Measurements from ENCODE around the gene MAPK8IP2. TPM values are rescaled to one million over a fixed set of nuclear protein-coding genes. Genes with fewer than 3 reads are reported as not detected.

The MAPK8IP2 gene
- total RNA-seq, 5 donors from 2014 or later (not counting 1 experiment from before 2014, with no cell fraction given), result 0.13 to 0.55 (median 0.39) TPM

DNA sequence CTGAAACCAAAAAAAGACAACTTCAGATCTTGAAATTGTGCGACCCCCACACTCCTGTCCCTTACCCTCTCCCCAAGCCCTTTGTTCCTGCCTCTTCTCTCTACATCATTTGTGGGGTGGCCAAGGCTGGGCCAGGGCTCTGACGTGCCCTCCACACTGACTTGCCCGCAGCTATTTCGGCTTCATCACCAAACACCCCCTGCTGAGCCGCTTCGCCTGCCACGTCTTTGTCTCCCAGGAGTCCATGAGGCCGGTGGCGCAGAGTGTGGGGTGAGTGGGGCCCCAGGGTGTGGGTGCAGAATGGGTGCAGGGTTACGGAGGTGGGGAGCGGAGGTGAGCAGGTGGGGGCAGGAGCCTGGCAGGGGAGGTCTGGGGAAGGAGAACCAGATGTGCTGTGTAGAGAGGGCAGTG is 9.5 kb downstream of the MAPK8IP2 start:
- Mint-ChIP-seq H3K27ac (no peak overlapping the region), H3K9me3 (no peaks in the 10 kb centered on the region), H3K4me3 (no peak overlapping the region), H3K27me3 (peaks cover 25 to 50% of the 10 kb centered on the region in 2 donors), H3K36me3 (no peaks in the 10 kb centered on the region), H3K4me1 (peaks cover 4 to 7% (median 6%) of the 10 kb centered on the region in 3 donors)
- Histone ChIP-seq H3K27ac (ENCODE audit: low read length) (no peak overlapping the region), H3K9me3 (no peaks in the 10 kb centered on the region), H3K4me3 (ENCODE audit: control insufficient read depth in 1 of 2, extremely low read depth in 1 of 2, low read length in 1 of 2) (no peak overlapping the region), H3K4me1 (ENCODE audit: control insufficient read depth in 1 of 2, extremely low read depth in 1 of 2, insufficient read depth in 2 of 2, low read length in 2 of 2) (no peaks in the 10 kb centered on the region), H3K36me3 (ENCODE audit: control insufficient read depth in 2 of 2, extremely low read depth in 1 of 2, insufficient read depth in 1 of 2, low read length in 1 of 2) (no peaks in the 10 kb centered on the region), H3K27me3 (replicated peaks in 1 of 2; ENCODE audit: control insufficient read depth in 2 of 2, extremely low read depth in 1 of 2, insufficient read depth in 2 of 2, low read length in 1 of 2) (peaks cover 0 to 65% of the 10 kb centered on the region in 2 experiments)
- ChIA-PET POLR2A (no interaction called here), CTCF (interaction anchor here in 1 of 2 donors (0.7 kb wide), 1 partner anchor 280 kb away, joined by 3 read pairs; no protein-coding TSS in a partner anchor)
- WGBS (ENCODE audit: insufficient coverage), result 79% methylated on average over 11 of the region's 11 CpGs
- DNase-seq (no peak), ATAC-seq (replicated peaks in 1 of 4) (no peak)

DNA sequence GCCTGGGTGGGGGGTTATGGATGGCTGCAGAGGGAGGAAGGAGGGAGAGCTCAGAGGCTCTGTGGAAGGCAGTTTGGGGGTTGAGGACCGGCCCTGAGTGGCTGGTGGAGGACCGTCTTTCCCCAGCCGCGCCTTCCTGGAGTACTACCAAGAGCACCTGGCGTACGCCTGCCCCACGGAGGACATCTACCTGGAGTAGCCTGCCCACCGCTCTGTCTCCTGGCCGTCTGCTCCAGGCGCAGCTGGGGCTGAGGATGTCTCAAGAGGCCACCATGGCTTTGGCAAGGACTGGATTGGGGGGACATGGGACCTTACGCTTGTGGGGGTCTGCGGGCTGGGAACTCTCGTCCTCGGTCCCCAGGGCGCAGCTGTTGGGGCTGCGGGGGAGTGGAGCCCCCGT is 10.0 kb downstream of the MAPK8IP2 start:
- Histone ChIP-seq H3K27me3 (replicated peaks in 1 of 2; ENCODE audit: control insufficient read depth in 2 of 2, extremely low read depth in 1 of 2, insufficient read depth in 2 of 2, low read length in 1 of 2) (peaks cover 0 to 60% of the 10 kb centered on the region in 2 experiments), H3K36me3 (ENCODE audit: control insufficient read depth in 2 of 2, extremely low read depth in 1 of 2, insufficient read depth in 1 of 2, low read length in 1 of 2) (no peaks in the 10 kb centered on the region), H3K9me3 (no peaks in the 10 kb centered on the region), H3K27ac (ENCODE audit: low read length) (no peak overlapping the region), H3K4me3 (ENCODE audit: control insufficient read depth in 1 of 2, extremely low read depth in 1 of 2, low read length in 1 of 2) (no peak overlapping the region), H3K4me1 (ENCODE audit: control insufficient read depth in 1 of 2, extremely low read depth in 1 of 2, insufficient read depth in 2 of 2, low read length in 2 of 2) (no peaks in the 10 kb centered on the region)
- POLR2A ChIA-PET, result no interaction called here
- peaks cover 4 to 7% (median 6%) of the 10 kb centered on the region in 3 donors for H3K4me1 Mint-ChIP-seq
- H3K9me3 Mint-ChIP-seq, result no peaks in the 10 kb centered on the region
- WGBS (ENCODE audit: insufficient coverage), result 91% methylated on average over 8 of the region's 17 CpGs
- CTCF ChIA-PET, result no interaction called here
- no peak overlapping the region for H3K4me3 Mint-ChIP-seq
- DNase-seq (no peak), ATAC-seq (replicated peaks in 1 of 4) (no peak)
- H3K27me3 Mint-ChIP-seq, result peaks cover 25 to 45% of the 10 kb centered on the region in 2 donors
- H3K36me3 Mint-ChIP-seq, result no peaks in the 10 kb centered on the region
- H3K27ac Mint-ChIP-seq, result no peak overlapping the region

DNA sequence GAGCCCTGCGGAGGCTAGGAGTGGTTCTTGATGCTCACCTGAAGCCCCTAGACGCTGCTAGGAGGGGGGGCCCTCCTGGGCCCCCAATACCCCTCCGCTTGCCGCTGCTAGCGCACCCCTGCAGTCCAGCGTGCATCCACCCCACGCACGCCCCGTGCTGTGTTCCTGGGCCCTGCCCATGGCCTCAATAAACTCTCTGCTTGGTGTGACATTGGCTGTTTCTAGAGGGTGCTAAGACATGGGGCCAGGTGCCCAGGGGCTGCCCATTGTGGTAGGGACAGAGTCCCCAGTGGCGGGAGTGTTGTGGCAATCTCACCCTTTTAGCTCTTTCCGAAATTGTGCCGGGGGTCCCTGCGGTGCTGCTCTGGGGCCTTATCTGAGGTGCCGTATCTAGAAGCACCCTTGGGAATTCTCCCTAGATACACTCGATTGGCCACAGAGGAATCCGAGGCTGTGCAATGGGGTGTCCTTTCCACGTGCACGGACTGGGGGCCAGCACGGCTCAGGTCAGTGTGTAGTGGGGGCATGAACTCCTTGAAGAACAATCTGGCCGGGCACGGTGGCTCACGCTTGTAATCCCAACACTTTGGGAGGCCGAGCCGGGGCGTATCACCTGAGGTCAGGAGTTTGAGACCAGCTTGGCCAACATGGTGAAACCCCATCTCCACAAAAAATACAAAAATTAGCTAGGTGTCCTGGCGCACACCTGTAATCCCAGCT is 10.9 kb downstream of the MAPK8IP2 start:
- H3K4me1 ChIP-seq (ENCODE audit: control insufficient read depth in 1 of 2, extremely low read depth in 1 of 2, insufficient read depth in 2 of 2, low read length in 2 of 2), result no peaks in the 10 kb centered on the region
- POLR2A ChIA-PET, result no interaction called here
- no peak overlapping the region for H3K27ac Mint-ChIP-seq
- no peaks in the 10 kb centered on the region for H3K36me3 ChIP-seq (ENCODE audit: control insufficient read depth in 2 of 2, extremely low read depth in 1 of 2, insufficient read depth in 1 of 2, low read length in 1 of 2)
- WGBS (ENCODE audit: insufficient coverage), result 86% methylated on average over 23 of the region's 26 CpGs
- no peak overlapping the region for H3K27ac ChIP-seq (ENCODE audit: low read length)
- H3K27me3 ChIP-seq (replicated peaks in 1 of 2; ENCODE audit: control insufficient read depth in 2 of 2, extremely low read depth in 1 of 2, insufficient read depth in 2 of 2, low read length in 1 of 2), result peaks cover 0 to 51% of the 10 kb centered on the region in 2 experiments
- no peaks in the 10 kb centered on the region for H3K36me3 Mint-ChIP-seq
- no peak overlapping the region for H3K4me3 ChIP-seq (ENCODE audit: control insufficient read depth in 1 of 2, extremely low read depth in 1 of 2, low read length in 1 of 2)
- no peak overlapping the region for H3K4me3 Mint-ChIP-seq
- H3K9me3 Mint-ChIP-seq, result no peaks in the 10 kb centered on the region
- H3K9me3 ChIP-seq, result no peaks in the 10 kb centered on the region
- DNase-seq, result no peak
- peaks cover 25 to 36% of the 10 kb centered on the region in 2 donors for H3K27me3 Mint-ChIP-seq
- H3K4me1 Mint-ChIP-seq, result peaks cover 4 to 7% (median 6%) of the 10 kb centered on the region in 3 donors
- CTCF ChIA-PET, result no interaction called here
- no peak for ATAC-seq (replicated peaks in 1 of 4)

DNA sequence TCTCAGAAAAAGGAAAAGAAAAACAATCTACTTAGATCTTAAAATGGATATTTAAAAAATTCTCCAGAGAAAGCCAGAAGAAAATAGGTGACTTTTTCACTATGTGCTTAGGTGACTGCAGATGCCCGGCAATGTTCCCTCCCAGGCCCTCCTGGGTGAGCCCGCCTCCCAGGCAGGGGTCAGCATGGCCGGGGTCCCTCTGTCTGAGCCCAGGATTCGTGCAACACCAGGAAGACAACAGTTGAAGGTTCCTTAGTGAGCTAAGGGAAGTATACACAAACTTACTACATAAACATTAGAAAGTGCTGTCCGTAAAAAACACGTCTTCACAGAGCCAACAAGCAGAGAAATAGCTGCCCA is 11.6 kb downstream of the MAPK8IP2 start:
- CTCF ChIA-PET, result interaction anchor here in 1 of 2 donors (0.8 kb wide), 1 partner anchor 9 kb away, joined by 3 read pairs; no protein-coding TSS in a partner anchor
- Histone ChIP-seq H3K4me3 (ENCODE audit: control insufficient read depth in 1 of 2, extremely low read depth in 1 of 2, low read length in 1 of 2) (no peak overlapping the region), H3K4me1 (ENCODE audit: control insufficient read depth in 1 of 2, extremely low read depth in 1 of 2, insufficient read depth in 2 of 2, low read length in 2 of 2) (no peaks in the 10 kb centered on the region), H3K27me3 (replicated peaks in 1 of 2; ENCODE audit: control insufficient read depth in 2 of 2, extremely low read depth in 1 of 2, insufficient read depth in 2 of 2, low read length in 1 of 2) (peaks cover 0 to 44% of the 10 kb centered on the region in 2 experiments), H3K36me3 (ENCODE audit: control insufficient read depth in 2 of 2, extremely low read depth in 1 of 2, insufficient read depth in 1 of 2, low read length in 1 of 2) (no peaks in the 10 kb centered on the region), H3K27ac (ENCODE audit: low read length) (no peak overlapping the region), H3K9me3 (no peaks in the 10 kb centered on the region)
- peaks cover 22 to 31% of the 10 kb centered on the region in 2 donors for H3K27me3 Mint-ChIP-seq
- no peaks in the 10 kb centered on the region for H3K9me3 Mint-ChIP-seq
- peaks cover 4 to 7% (median 6%) of the 10 kb centered on the region in 3 donors for H3K4me1 Mint-ChIP-seq
- POLR2A ChIA-PET, result no interaction called here
- WGBS (ENCODE audit: insufficient coverage), result 73% methylated on average over 4 of the region's 6 CpGs
- no peak overlapping the region for H3K4me3 Mint-ChIP-seq
- no peak for ATAC-seq (replicated peaks in 1 of 4)
- no peaks in the 10 kb centered on the region for H3K36me3 Mint-ChIP-seq
- DNase-seq, result no peak
- no peak overlapping the region for H3K27ac Mint-ChIP-seq

DNA sequence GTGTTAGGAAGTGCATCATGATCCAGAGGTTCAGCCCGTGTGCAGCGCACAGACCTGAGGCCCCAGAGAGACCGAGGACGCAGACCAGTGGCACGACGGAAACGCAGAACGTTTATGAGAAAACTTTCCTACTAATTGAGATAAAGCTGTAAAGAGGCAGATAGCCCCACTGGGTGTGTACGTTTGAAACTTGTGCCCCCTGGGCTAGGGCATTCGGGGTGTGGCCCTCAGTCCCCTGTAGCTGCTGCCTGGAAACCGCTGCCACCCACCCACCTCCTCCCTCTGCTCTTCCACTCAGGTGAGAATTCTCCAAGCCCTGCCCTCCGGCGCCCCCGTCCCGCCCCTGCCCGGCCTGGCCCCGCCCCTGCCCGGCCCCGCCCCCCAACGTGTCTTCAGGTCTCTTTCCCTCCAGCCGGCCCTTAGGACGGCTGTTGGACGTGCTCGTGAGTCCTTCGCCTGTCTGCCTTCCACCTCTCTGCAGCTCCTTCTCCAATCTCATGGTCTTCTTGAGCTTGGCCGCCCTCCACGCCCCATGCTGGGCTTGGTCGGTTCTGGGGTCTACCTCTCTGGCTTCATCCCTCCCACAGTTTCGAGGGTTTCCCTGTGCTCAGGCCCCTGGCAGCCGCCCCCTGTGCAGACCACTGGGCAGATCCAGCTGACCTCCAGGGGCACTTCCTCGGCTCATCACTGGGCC is 12.1 kb downstream of the MAPK8IP2 start:
- H3K4me3 Mint-ChIP-seq, result no peak overlapping the region
- H3K27ac Mint-ChIP-seq, result no peak overlapping the region
- H3K4me3 ChIP-seq (ENCODE audit: control insufficient read depth in 1 of 2, extremely low read depth in 1 of 2, low read length in 1 of 2), result no peak overlapping the region
- H3K36me3 ChIP-seq (ENCODE audit: control insufficient read depth in 2 of 2, extremely low read depth in 1 of 2, insufficient read depth in 1 of 2, low read length in 1 of 2), result no peaks in the 10 kb centered on the region
- peaks cover 0 to 39% of the 10 kb centered on the region in 2 experiments for H3K27me3 ChIP-seq (replicated peaks in 1 of 2; ENCODE audit: control insufficient read depth in 2 of 2, extremely low read depth in 1 of 2, insufficient read depth in 2 of 2, low read length in 1 of 2)
- POLR2A ChIA-PET, result no interaction called here
- H3K27ac ChIP-seq (ENCODE audit: low read length), result no peak overlapping the region
- ATAC-seq (replicated peaks in 1 of 4), result peak in 3 of 4 experiments; percentile 42 to 52 (median 49)
- 54% methylated on average over 11 of the region's 31 CpGs for WGBS (ENCODE audit: insufficient coverage)
- peaks cover 17 to 26% of the 10 kb centered on the region in 2 donors for H3K27me3 Mint-ChIP-seq
- peaks cover 4 to 7% (median 6%) of the 10 kb centered on the region in 3 donors for H3K4me1 Mint-ChIP-seq
- no peaks in the 10 kb centered on the region for H3K9me3 ChIP-seq
- no peak for DNase-seq
- H3K36me3 Mint-ChIP-seq, result no peaks in the 10 kb centered on the region
- H3K9me3 Mint-ChIP-seq, result no peaks in the 10 kb centered on the region
- H3K4me1 ChIP-seq (ENCODE audit: control insufficient read depth in 1 of 2, extremely low read depth in 1 of 2, insufficient read depth in 2 of 2, low read length in 2 of 2), result no peaks in the 10 kb centered on the region
- CTCF ChIA-PET, result interaction anchor here in 1 of 2 donors (0.8 kb wide), 1 partner anchor 9 kb away, joined by 3 read pairs; no protein-coding TSS in a partner anchor

DNA sequence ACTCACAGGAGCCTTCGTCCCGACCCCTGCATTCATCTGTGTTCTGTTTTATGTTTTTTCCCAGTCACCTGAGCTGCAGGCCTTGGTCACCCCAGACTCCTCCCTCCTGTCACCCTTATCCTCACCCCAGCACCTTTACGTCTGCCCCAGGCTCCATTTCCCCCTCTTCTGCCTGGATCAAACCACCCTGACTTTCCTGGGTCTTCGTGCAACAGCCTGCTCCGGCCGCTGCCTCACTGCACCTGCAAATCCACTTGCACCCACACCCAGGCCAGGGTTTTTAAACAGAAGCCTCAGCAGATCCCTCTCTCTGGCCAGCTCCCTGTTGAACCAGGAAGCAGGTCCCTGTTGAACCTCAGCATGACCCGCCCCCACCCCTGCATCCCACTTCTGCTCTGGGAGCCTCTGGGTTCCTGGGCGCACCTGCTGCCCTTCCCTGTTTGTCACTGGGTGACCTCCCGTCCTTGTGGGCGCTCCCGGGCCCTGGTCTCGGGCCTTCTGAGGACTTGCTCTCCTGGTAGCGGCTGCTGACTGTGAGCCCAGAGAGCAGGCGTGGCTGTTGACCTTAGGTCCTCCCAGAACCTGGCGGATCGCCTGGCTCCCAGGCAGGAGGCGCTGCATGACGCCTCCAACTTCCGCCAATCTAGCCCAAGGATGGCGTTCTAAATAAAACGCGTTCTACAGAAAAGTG is 12.8 kb downstream of the MAPK8IP2 start:
- ChIA-PET CTCF (no interaction called here), POLR2A (no interaction called here)
- Histone ChIP-seq H3K9me3 (no peaks in the 10 kb centered on the region), H3K4me3 (ENCODE audit: control insufficient read depth in 1 of 2, extremely low read depth in 1 of 2, low read length in 1 of 2) (no peak overlapping the region), H3K36me3 (ENCODE audit: control insufficient read depth in 2 of 2, extremely low read depth in 1 of 2, insufficient read depth in 1 of 2, low read length in 1 of 2) (no peaks in the 10 kb centered on the region), H3K4me1 (ENCODE audit: control insufficient read depth in 1 of 2, extremely low read depth in 1 of 2, insufficient read depth in 2 of 2, low read length in 2 of 2) (no peaks in the 10 kb centered on the region), H3K27ac (ENCODE audit: low read length) (no peak overlapping the region), H3K27me3 (replicated peaks in 1 of 2; ENCODE audit: control insufficient read depth in 2 of 2, extremely low read depth in 1 of 2, insufficient read depth in 2 of 2, low read length in 1 of 2) (peaks cover 0 to 34% of the 10 kb centered on the region in 2 experiments)
- Mint-ChIP-seq H3K27ac (no peak overlapping the region), H3K4me3 (no peak overlapping the region), H3K36me3 (no peaks in the 10 kb centered on the region), H3K9me3 (no peaks in the 10 kb centered on the region), H3K27me3 (peaks cover 13 to 24% of the 10 kb centered on the region in 2 donors), H3K4me1 (peaks cover 4 to 7% (median 6%) of the 10 kb centered on the region in 3 donors)
- DNase-seq (no peak), ATAC-seq (replicated peaks in 1 of 4) (no peak)
- 89% methylated on average over 16 of the region's 22 CpGs for WGBS (ENCODE audit: insufficient coverage)
